ENCODE results near the gene RNASE7. TPM values are rescaled to one million over a fixed set of nuclear protein-coding genes. Genes with fewer than 3 reads are reported as not detected.

RNASE7 gene
- total RNA-seq, 1 donor from 2014 or later, result 0.34 TPM

- Mint-ChIP-seq H3K36me3 (peaks cover 26% of the 10 kb centered on the region), H3K4me1 (peaks cover 31% of the 10 kb centered on the region)
- no peak for DNase-seq (ENCODE audit: low spot score in 2 of 2, unreplicated experiment in 2 of 2)
Measured at GRCh38 chr14:21072781-21073339, 30.7 kb downstream of the RNASE7 start.

GRCh38 chr14:21073921-21074320 is 31.8 kb downstream of the RNASE7 start:
- no peaks in the 10 kb centered on the region for H3K9me3 Mint-ChIP-seq
- TF ChIP-seq CTCF (IDR thresholded peaks at IDR 0.05; ENCODE audit: unreplicated experiment), result no peak
- H3K4me3 Mint-ChIP-seq, result no peak overlapping the region
- peaks cover 24% of the 10 kb centered on the region for H3K4me1 Mint-ChIP-seq
- peaks cover 26% of the 10 kb centered on the region for H3K36me3 Mint-ChIP-seq
- no peak for DNase-seq (ENCODE audit: low spot score in 2 of 2, unreplicated experiment in 2 of 2)
- H3K27me3 Mint-ChIP-seq (ENCODE audit: low read depth), result peaks cover 2% of the 10 kb centered on the region
- no peak overlapping the region for H3K27ac Mint-ChIP-seq

More at GRCh38 chr14:21072781-21073339, 30.7 kb downstream of the RNASE7 start:
- Mint-ChIP-seq H3K4me3 (peak overlapping the region; percentile 87), H3K27ac (peak overlapping the region; percentile 93), H3K27me3 (ENCODE audit: low read depth) (peaks cover 7% of the 10 kb centered on the region), H3K9me3 (no peaks in the 10 kb centered on the region)
- no peak for TF ChIP-seq CTCF (IDR thresholded peaks at IDR 0.05; ENCODE audit: unreplicated experiment)

GRCh38 chr14:21074398-21075272 is 32.5 kb downstream of the RNASE7 start:
- peaks cover 18% of the 10 kb centered on the region for H3K4me1 Mint-ChIP-seq
- no peak overlapping the region for H3K4me3 Mint-ChIP-seq
- H3K27ac Mint-ChIP-seq, result no peak overlapping the region
- TF ChIP-seq CTCF (IDR thresholded peaks at IDR 0.05; ENCODE audit: unreplicated experiment), result no peak
- H3K27me3 Mint-ChIP-seq (ENCODE audit: low read depth), result no peaks in the 10 kb centered on the region
- H3K9me3 Mint-ChIP-seq, result no peaks in the 10 kb centered on the region
- H3K36me3 Mint-ChIP-seq, result peaks cover 26% of the 10 kb centered on the region
- no peak for DNase-seq (ENCODE audit: low spot score in 2 of 2, unreplicated experiment in 2 of 2)

- H3K27me3 Mint-ChIP-seq (ENCODE audit: low read depth), result no peaks in the 10 kb centered on the region
- H3K4me3 Mint-ChIP-seq, result no peak overlapping the region
- H3K36me3 Mint-ChIP-seq, result peaks cover 31% of the 10 kb centered on the region
- peaks cover 18% of the 10 kb centered on the region for H3K4me1 Mint-ChIP-seq
- TF ChIP-seq CTCF (IDR thresholded peaks at IDR 0.05; ENCODE audit: unreplicated experiment), result no peak
- H3K9me3 Mint-ChIP-seq, result no peaks in the 10 kb centered on the region
- no peak overlapping the region for H3K27ac Mint-ChIP-seq
- DNase-seq (ENCODE audit: low spot score in 2 of 2, unreplicated experiment in 2 of 2), result no peak
Measured at GRCh38 chr14:21075719-21076437, 33.7 kb downstream of the RNASE7 start.

GRCh38 chr14:21077672-21078071 is 35.5 kb downstream of the RNASE7 start:
- Mint-ChIP-seq H3K9me3 (no peaks in the 10 kb centered on the region), H3K4me3 (no peak overlapping the region), H3K27ac (no peak overlapping the region)

More at GRCh38 chr14:21077672-21078071, 35.5 kb downstream of the RNASE7 start:
- no peak for TF ChIP-seq CTCF (IDR thresholded peaks at IDR 0.05; ENCODE audit: unreplicated experiment)
- Mint-ChIP-seq H3K36me3 (peaks cover 36% of the 10 kb centered on the region), H3K27me3 (ENCODE audit: low read depth) (no peaks in the 10 kb centered on the region), H3K4me1 (peaks cover 6% of the 10 kb centered on the region)
- no peak for DNase-seq (ENCODE audit: low spot score in 2 of 2, unreplicated experiment in 2 of 2)

Measured in mesothelial cell of epicardium (in vitro differentiated cells).